ENCODE measurements around the gene HUNK. TPM values are rescaled to one million over a fixed set of nuclear protein-coding genes. Genes with fewer than 3 reads are reported as not detected.

Gene HUNK
- total RNA-seq, 6 experiments from 2014 or later = 0.12 to 0.64 (median 0.32) TPM

DNA sequence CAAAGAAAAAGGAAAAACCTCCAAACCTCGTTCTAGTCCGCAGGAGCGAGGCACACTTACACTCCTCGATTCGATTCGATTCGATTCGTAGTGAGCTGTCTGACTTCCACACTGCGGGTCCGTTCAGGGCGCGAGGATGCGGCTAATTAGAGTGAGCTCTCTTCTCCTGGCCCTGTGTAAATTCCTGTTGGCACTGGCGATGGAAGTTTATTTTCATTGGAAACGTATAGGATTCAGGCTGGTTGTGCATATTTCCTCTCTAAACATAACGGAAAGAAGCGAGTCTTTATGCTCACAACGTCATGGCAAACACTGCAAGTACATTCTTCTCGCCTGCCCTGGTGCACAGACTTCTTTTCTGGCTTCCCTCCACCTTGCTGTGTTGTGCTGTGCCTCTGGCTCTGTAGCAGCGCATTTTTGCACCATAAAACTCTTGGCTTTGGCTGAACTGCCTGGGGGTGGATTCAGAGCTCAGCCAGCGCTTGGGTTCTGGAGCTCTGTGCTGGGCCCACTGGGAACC is 2.7 kb downstream of the HUNK start:
- Histone ChIP-seq H3K9me3 (no peaks in the 10 kb centered on the region), H3K27me3 (no peaks in the 10 kb centered on the region), H3K36me3 (no peaks in the 10 kb centered on the region), H3K27ac (no peak overlapping the region), H3K4me1 (peaks cover 0 to 11% (median 0%) of the 10 kb centered on the region in 4 donors), H3K4me3 (no peak overlapping the region)
- TF ChIP-seq, protein P1, sequence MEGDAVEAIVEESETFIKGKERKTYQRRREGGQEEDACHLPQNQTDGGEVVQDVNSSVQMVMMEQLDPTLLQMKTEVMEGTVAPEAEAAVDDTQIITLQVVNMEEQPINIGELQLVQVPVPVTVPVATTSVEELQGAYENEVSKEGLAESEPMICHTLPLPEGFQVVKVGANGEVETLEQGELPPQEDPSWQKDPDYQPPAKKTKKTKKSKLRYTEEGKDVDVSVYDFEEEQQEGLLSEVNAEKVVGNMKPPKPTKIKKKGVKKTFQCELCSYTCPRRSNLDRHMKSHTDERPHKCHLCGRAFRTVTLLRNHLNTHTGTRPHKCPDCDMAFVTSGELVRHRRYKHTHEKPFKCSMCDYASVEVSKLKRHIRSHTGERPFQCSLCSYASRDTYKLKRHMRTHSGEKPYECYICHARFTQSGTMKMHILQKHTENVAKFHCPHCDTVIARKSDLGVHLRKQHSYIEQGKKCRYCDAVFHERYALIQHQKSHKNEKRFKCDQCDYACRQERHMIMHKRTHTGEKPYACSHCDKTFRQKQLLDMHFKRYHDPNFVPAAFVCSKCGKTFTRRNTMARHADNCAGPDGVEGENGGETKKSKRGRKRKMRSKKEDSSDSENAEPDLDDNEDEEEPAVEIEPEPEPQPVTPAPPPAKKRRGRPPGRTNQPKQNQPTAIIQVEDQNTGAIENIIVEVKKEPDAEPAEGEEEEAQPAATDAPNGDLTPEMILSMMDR (IDR thresholded peaks at IDR 0.05) = no peak
- TF ChIP-seq POLR2A (IDR thresholded peaks at IDR 0.05) = no peak
- ATAC-seq (no peak), DNase-seq (no peak)
- intact Hi-C loops (cut with DNase I) = no loop called here
- WGBS (ENCODE audit: insufficient coverage, low coverage, low lambda C conversion rate, missing lambda C conversion rate) = 74% methylated on average over 19 of the region's 21 CpGs

- no peak overlapping the region for H3K4me3 ChIP-seq
- DNase-seq = no peak
- H3K9me3 ChIP-seq = no peaks in the 10 kb centered on the region
- TF ChIP-seq, protein P1 (IDR thresholded peaks at IDR 0.05) = no peak
- no peak for TF ChIP-seq POLR2A (IDR thresholded peaks at IDR 0.05)
- H3K4me1 ChIP-seq = peaks cover 0 to 6% (median 0%) of the 10 kb centered on the region in 4 donors
- WGBS (ENCODE audit: insufficient coverage, low coverage, low lambda C conversion rate, missing lambda C conversion rate) = 43% methylated on average over 5 of the region's 5 CpGs
- no peaks in the 10 kb centered on the region for H3K27me3 ChIP-seq
- no peak overlapping the region for H3K27ac ChIP-seq
- ATAC-seq = peak in 1 of 4 donors; percentile 12
- no peaks in the 10 kb centered on the region for H3K36me3 ChIP-seq
- intact Hi-C loops (cut with DNase I) = no loop called here
Observed at GRCh38 chr21:31877463-31877957, 4.7 kb downstream of the HUNK start.

GRCh38 chr21:31878831-31879230 is 6.0 kb downstream of the HUNK start:
- DNase-seq = no peak
- ATAC-seq = peak in 2 of 4 donors; percentile 38 to 66
- 10% methylated on average over 2 of the region's 2 CpGs for whole genome bisulfite sequencing (ENCODE audit: insufficient coverage, low coverage, low lambda C conversion rate, missing lambda C conversion rate)
- no peak overlapping the region for H3K27ac ChIP-seq
- TF ChIP-seq, protein P1 (IDR thresholded peaks at IDR 0.05) = no peak
- no peak for TF ChIP-seq POLR2A (IDR thresholded peaks at IDR 0.05)
- no peaks in the 10 kb centered on the region for H3K27me3 ChIP-seq
- no peaks in the 10 kb centered on the region for H3K36me3 ChIP-seq
- H3K9me3 ChIP-seq = no peaks in the 10 kb centered on the region
- H3K4me3 ChIP-seq = no peak overlapping the region
- intact Hi-C loops (cut with DNase I) = no loop called here
- peaks cover 0 to 1% (median 0%) of the 10 kb centered on the region in 4 donors for H3K4me1 ChIP-seq

- H3K27ac ChIP-seq = no peak overlapping the region
- no peak overlapping the region for H3K4me3 ChIP-seq
- DNase-seq = no peak
- WGBS (ENCODE audit: insufficient coverage, low coverage, low lambda C conversion rate, missing lambda C conversion rate) = 70% methylated on average over 9 of the region's 10 CpGs
- no peaks in the 10 kb centered on the region for H3K4me1 ChIP-seq
- H3K27me3 ChIP-seq = no peaks in the 10 kb centered on the region
- no peak for TF ChIP-seq POLR2A (IDR thresholded peaks at IDR 0.05)
- TF ChIP-seq, protein P1 (IDR thresholded peaks at IDR 0.05) = no peak
- intact Hi-C loops (cut with DNase I) = no loop called here
- no peak for ATAC-seq
- no peaks in the 10 kb centered on the region for H3K9me3 ChIP-seq
- H3K36me3 ChIP-seq = no peaks in the 10 kb centered on the region
Observed at GRCh38 chr21:31879241-31879650, 6.4 kb downstream of the HUNK start.

Measured in right lobe of liver (tissue), 6 donors.